ENCODE results near the gene DCTN5. TPM values are rescaled to one million over a fixed set of nuclear protein-coding genes. Genes with fewer than 3 reads are reported as not detected.
"Not testable (repeated sequence)": the region's sequence is repeated elsewhere in the genome, so short reads cannot be mapped to it uniquely, and the experiment has no call there.

Gene DCTN5
- total RNA-seq, 1 donor from 2014 or later = 103 TPM

DNA sequence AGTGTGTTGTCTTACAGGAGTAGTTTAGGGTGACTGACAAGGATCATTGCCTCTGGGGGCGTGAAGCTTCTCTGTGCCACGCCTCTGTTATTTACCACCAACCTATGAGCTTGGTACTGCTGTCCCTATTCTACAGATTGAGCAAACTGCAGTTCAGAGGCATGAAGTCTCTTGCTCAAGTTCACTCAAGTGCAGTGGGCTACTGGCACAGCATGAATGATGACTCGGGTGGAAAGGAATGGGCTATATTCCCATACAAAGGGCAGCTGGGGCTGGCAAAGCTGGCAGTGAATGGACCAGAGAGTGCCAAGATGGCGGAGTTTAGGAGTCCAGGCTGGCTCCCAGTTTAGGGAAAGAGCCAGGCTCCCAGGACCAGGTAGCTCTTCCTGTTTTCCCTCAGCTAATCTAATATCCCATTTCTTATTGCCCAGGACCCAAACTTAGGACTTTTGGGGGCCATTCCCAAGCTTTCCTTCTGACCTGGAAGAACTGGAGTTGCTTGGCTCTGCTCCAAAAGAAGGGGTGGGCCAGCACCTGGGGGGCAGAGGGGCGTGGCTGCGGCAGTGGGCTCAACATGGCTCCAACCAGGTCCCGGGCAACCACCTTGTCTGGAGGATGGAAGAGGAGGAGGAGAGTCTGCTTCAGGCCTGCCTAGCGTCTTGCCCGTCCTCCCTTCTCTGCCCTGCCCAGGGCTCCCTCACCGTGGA, 50.4 kb downstream of the DCTN5 start:
- intact Hi-C loops (cut with micrococcal nuclease) = no loop called here

DNA sequence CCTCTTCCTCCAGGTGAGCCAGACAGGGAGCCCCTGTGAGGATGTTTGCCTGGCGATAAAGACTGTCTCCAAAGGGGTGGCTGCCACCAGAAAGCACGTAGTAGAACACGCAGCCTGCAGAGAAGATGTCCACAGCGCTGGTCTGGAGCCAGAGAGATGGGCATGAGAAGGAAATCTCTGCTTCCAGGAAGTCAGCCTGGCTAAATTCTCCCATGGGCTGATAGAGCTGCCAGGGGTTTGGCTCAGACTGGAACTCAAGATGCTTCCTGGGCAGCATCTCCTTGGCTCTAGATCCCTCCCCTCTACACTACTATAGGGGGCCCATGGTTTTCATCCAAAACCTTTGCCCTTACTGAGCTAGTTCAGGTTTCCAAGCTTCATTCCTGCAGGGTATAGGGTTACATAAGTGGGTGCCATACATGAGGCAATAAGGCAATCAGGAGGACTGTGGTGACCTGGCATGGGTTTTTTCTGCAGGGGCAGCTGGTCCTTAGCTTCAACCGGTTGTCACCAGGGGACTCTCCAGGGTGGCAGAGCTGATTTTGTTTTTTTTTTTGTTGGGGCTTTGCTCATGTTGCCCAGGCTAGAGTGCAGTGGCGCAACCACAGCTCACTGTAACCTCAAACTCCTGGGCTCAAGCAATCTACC, 51.0 kb downstream of the DCTN5 start:
- intact Hi-C loops (cut with micrococcal nuclease) = no loop called here

DNA sequence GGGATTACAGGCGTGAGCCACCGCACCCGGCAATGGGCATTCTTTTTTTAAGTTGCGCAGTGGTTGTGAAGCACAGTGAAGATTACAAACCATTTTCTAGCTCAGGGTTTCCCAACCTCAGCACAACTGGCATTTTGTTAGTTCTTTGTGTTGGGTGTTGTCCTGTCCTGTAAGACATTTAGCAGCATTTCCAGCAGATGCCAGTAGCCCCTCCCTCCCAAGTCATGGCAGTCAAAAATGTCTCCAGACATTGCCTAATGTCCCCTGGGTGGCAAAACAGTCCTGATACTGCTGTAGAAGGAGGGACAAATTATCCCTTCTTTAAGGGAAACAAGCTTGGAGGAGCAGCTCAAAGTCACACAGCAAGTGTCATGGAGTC, 53.0 kb downstream of the DCTN5 start:
- intact Hi-C loops (cut with micrococcal nuclease) = no loop called here

DNA sequence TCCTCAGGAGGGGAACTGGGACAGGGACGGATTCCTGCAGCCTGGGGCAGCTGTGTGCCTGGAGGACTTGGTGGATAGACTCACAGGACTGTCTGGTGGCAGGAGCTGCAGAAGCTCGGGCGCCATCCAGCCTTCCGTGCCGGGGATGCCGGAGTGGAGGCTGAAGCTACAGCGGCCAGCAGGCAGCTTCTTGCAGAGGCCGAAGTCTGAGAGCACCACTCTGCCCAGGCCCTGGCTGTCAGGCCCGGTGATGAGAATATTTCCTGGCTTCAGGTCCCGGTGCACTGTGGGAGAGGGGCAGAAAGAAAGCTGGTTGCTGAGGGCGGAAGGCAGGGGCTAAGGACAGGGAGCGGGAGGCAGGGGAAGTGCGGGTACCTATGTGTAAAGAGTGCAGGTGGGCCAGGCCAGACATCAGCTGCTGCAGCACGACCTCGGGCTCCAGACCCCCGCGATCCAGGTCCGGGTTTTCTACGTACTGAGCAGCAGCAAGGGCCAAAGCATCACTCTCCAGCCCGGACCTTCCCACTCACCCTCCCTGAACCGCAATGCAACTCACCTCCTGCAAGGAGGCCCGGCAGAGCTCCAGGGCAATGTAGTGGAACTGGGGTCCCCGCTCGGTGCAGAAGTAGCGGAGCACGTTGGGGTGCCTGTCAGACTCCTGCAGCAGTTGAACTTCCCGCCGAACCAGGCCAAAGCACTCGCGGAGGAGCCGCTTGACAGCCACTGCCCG, 53.5 kb downstream of the DCTN5 start:
- intact Hi-C loops (cut with micrococcal nuclease) = no loop called here

DNA sequence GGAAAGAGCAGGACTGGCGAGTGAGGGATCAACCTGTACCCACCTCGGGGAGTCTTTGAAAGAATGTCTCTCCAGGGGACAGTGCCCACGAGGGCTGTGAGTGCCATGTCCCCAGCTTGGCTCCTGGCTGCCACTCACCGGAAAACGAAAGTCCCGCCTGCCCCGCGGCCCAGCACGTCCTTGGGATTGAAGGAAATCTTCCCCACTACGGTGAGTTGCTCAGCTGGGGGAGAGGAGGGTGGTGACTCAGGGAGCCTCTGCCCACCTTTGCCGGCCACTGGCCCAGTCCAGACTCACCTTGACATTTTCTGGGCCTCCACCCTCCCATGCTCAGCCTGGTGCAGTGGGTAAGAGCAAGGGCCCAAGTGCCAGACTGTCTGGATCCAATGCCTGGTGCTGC, 54.5 kb downstream of the DCTN5 start:
- intact Hi-C loops (cut with micrococcal nuclease) = no loop called here

DNA sequence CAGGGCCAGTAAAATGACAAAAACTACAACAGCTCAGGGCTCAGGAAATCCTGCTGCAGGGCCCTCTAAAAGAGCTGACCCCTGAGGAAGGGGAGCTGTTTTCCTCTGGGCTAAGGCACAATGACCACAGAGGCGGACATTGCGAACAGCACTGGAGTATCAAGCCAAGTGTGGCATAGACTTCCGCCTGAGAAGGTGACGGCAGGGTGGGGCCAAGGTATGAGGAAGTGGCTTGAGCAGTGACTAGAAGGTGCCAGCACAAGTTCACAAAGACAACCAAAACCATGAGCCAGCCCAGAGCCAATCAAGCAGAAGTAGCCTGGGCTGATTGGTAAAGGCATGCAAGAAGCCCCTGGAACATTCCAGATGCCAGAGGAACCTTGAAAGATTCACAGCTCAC, 57.8 kb downstream of the DCTN5 start:
- intact Hi-C loops (cut with micrococcal nuclease) = no loop called here

DNA sequence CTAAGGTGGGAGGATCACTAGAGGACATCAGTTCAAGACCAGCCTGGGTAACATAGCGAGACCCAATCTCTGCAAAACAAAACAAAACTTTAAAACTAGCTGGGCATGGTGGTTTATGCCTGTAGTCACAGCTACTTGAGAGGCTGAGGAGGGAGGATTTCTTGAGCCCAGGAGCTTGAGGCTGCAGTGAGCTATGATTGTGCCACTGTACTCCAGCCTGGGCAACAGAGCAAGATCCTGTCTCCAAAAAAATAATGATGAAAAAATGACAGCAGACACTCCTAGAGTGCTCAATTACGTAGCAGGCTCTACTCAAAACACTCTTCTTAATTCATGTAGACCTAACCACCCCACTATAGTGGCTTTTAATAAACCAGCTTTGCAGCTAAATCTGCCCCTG, 58.8 kb downstream of the DCTN5 start:
- intact Hi-C loops (cut with micrococcal nuclease) = no loop called here

DNA sequence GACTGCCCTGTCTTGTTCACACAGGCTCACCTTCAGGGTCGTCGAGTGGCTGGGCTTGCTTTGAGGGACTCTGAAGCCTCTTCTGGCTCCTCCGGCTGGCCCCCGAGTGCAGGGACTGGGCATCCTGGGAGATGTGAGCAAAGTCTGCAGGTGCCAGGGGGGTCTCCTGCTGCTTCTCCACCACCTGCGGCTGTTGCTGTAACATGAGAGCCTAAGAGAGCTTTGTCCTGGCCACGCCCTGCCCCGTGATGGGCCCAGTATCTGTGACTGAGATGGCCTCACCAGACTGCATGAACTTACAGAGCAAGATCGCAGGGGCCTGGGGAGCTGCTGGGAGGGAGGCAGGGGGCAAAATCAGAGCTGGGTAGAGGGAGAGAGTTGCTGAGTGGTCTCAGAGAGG, 59.2 kb downstream of the DCTN5 start:
- intact Hi-C loops (cut with micrococcal nuclease) = no loop called here

DNA sequence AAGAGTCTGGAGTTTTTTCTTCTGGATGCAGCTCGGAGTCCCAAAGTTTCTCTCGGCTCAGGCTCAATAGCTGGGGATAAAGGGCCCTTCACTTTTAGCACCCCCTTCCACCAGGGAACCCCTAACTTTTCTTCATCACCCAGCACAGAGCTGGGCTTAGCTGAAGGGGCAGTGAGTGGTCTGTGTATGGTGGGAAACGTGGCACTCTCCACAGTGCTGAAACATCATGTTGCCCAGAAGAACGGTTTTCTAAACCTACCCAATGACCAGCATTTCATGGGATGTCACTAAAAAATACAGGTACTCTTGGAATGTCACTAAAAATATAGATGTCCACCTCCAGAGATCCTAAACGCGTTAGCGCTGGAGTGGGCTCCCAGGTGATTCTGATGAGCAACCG, 59.8 kb downstream of the DCTN5 start:
- intact Hi-C loops (cut with micrococcal nuclease) = no loop called here

DNA sequence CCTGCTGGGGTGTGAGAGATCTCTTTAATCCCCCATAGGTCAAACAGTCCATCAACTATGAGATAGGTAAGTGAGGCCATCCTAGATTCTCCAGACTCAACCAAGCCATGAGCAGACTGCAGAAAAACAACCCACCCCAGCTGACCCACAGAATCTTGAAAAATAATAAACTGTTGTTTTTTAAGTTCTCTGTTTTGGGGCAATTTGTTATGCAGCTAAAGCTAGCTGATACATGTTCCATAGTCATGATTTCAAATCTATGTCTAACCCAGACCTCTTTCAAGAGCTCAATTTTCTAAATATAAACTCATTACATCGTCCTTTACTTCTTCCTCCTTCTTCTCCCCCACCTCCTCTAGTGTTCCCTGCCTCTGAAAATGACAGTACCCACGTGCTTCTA, 61.7 kb downstream of the DCTN5 start:
- intact Hi-C loops (cut with micrococcal nuclease) = no loop called here

DNA sequence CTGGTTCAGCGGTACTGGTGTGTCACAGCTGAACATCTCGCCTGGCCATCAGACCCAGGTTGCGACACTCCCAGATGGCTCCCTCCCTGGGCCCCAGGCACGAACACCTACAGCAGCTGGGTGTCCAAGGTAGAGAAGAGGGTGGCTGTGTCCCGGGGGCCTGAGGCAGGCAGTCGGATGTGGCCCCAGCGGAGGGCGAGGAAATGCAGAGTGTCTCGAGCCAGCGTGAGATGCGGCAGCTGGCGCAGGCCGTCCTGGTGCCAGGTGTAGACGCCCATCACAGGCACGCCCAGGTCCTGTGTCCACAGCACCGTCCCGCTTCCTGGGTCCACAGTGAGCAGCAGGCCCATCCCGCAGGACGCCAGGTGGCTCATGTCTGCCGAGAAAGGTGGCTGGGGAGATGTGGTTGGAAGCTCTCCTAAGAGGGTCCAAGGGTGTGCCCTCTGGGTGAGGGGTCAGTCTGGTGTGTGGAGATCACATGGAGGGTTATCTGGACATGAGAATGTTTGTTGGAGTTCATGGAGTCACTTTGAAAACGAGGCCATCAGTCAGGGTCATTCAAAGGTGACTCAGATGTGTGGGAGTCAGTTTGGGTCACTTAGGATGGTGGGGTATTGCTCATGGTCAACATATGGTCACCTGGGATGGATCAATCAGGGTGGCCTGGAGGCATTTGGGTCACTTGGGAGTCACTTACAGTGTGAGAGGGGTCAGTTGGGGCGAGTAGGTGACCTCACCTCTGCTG, 63.7 kb downstream of the DCTN5 start:
- intact Hi-C loops (cut with micrococcal nuclease) = no loop called here

DNA sequence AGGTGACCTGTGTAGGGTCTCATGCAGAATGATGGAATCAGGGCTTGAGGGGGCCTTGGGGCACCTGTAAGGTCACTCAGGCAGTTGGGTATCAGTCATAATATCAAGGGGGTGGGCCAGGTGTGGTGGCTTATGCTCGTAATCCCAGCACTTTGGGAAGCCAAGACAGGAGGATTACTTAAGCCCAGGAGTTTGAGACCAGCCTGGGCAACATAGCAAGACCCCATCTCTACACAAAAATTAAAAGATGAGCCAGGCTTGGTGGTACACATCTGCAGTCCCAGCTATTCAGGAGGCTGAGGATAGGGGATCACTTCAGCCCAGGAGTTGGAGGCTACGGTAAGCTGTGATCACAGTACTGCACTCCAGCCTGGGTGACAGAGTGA, 64.2 kb downstream of the DCTN5 start:
- intact Hi-C loops (cut with micrococcal nuclease) = no loop called here

DNA sequence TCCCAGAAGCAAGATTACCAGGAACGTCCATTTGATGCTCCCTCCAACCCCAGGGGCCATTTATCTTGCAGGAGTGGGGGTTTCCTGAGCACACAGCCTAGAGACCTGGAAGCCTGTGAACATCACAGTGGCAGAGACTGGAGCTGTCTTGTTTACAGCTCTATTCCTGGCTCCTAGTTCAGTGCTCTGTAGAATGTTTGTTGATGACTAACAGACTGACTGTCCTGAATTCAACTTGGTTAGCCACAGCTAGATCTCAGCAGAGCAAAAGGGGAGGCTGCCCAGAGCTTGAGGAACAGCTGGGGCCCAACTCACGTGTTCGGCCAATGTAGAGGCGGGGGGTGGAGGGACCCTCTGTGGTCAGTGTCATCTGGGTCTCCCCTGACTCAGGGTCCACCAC, 65.2 kb downstream of the DCTN5 start:
- intact Hi-C loops (cut with micrococcal nuclease) = no loop called here

DNA sequence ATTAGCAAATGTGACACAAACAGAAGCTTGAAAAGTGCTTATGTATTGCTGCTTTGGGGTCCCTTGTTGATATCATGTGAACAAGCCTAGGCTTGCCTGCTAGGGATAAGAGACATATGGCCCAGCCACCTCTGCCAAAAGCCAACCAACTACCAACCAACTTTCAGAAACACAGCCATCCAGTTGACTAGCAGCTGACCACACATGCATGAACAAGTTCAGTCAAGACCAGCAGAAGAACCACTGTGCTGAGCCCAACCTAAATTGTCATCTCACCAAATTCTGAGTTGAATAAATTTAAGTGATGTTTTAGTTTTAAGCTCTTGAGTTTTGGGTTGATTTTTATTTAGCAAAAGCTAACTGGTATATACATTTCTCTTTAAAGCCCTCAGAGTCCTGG, 68.3 kb downstream of the DCTN5 start:
- intact Hi-C loops (cut with micrococcal nuclease) = no loop called here

DNA sequence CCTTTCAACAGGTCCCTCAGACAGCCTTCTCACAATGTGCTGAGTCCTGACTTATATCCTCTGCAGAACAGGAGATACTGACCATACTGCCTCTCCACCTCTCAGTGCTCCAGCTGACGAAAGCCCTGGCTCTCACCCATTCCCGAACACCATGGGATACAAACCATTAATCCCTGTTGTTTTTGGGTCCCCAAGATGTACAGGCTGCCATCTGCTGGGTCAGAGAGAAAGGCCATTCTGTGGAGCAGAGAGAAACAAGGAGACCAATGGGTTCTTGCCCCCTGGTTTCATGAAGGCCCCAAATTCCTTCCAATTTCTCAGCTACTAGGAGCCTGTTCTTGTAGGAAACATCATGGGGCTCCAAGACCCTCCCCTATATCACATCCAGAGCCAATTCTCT, 68.7 kb downstream of the DCTN5 start:
- intact Hi-C loops (cut with micrococcal nuclease) = no loop called here

DNA sequence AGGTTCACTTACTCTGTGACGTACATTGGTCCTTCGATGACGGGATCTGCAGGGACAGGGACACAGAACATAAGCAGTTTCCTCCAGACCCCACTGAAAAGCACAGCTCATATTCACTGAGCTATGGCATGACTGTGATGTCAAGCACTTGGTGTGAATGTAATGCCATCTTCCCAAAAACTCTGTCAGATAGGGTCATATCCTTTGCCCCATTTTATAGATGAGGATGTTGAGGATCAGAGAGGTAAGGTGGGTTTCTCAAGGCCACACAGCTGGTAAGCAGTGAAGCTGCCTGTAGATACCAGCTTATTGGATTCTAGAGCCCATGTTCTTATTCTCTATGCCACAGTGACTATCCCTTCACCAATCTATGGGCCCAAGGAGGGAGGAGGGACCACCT, 69.2 kb downstream of the DCTN5 start:
- intact Hi-C loops (cut with micrococcal nuclease) = no loop called here

DNA sequence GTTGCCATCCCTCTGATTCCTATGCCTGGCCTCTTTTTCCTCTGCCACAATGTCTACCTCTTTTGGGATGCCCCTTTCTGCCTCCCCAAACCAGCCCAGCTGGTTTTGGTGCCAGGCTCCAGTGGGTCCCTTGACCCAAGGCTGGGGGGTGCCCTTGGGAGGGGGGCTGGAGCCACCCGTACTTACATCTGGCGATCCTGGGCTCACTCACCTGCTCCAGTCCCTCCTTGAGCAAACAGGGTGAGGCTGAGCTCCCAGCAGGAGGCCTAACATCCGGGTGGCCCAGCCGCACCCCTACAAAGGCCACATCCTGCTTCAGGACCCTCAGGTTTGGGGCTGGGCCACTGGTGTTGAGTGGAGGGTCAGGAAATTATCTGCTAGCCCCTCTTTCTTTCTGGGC, 70.5 kb downstream of the DCTN5 start:
- intact Hi-C loops (cut with micrococcal nuclease) = no loop called here

DNA sequence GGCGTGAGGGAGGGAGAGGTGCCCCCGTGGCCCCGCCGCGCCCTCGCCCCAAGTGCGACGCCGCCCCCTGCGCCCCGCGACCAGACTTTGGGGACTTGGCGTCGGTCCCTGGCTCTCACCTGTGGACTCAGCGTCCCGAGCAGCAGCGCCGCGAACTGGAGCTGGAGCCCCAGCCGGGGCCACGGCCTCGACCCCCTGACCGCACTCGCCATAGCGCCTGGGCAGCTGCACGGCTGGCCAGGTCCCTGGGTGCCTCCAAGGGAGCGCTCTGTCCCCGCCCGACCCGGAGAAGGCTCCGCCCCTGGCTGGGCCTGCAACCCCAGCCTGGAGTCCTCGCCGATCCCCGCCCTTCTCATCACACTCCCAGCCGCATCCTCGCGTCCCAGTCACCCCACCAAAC, 71.7 kb downstream of the DCTN5 start, which contains the start of gene ERN2:
Gene ERN2 (minus strand): TSS at position 247 of the 400 bp plus-strand sequence. CDS start 35 bp downstream, at position 212.
- intact Hi-C loops (cut with micrococcal nuclease) = no loop called here

DNA sequence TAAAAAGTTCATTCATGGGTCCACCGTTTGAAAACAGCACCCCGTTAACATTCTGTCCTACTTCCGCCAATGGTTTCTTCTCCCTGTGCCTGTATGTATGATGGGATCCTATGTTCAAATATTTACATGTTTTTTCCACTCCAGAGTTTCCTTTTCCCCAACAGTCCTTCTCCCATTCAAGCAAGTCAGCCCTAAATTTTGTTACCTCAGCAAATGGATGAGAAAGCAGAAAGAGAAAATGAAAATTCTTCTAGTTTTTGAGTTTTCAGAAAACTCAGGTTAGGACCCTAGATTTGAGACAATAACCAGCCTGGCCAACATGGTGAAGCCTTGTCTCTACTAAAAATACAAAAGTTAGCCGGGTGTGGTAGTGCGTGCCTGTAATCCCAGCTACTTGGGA, 75.2 kb downstream of the DCTN5 start:
- intact Hi-C loops (cut with micrococcal nuclease) = no loop called here

DNA sequence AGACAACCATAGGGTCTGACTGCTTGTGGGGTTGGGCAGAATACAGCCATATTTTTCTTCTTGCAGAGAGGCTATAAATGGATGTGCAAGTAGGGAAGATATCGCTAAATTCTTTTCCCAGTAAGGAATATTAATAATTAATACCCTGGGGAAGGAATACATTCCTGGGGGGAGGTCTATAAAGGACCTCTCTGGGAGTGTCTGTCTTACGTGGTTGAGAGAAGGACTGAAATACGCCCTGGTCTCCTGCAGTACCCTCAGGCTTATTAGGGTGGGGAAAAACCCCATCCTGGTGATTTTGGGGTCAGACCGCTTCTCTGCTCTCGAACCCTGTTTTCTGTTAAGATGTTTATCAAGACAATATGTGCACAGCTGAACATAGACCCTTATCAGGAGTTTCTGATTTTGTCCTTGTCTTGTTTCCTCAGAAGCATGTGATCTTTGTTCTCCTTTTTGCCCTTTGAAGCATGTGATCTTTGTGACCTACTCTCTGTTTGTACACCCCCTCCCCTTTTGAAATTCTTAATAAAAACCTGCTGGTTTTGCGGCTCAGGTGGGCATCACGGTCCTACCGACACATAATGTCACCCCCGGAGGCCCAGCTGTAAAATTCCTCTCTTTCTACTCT, 81.5 kb downstream of the DCTN5 start:
- intact Hi-C loops (cut with micrococcal nuclease) = not testable (repeated sequence)

DNA sequence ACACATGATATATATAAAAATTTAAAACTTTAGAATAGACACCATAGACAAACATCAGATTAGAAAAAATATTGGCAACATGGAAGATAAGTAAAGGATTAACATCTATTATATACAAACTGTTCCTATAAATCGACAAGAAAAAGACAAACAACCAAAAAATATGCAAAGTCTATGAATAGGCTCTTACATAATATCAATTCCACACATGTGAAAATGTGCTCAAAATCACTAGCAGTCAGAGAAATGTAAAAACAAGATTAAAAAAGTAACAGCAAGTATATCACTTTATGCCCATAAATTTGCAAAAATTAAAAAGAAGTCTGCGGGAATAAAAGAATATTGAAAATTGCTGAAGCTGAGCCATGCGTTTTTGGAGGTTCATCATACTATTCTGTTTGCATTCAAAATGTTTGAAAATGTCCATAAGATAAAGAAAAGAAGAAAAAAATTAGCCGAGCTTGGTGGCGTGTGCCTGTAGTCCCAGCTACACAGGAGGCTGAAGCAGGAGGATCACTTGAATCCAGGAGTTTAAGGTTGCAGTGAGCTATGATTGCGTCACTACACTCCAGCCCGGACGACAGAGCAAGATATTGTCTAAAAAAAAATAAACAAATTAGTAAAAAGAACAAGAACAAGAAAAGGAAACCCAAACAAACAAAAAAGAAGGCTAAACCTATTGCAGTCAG, 83.0 kb downstream of the DCTN5 start:
- intact Hi-C loops (cut with micrococcal nuclease) = no loop called here
